GM19035 (cell line): ENCODE measurements around the gene C17orf100.

ENCODE experiments used
- ATAC-seq: cut with Tn5 transposase; IDR thresholded peaks from one replicate; pipeline ENCODE4 v1.9.1; 2021; ENCODE audit not compliant: unreplicated experiment

The C17orf100 gene

DNA sequence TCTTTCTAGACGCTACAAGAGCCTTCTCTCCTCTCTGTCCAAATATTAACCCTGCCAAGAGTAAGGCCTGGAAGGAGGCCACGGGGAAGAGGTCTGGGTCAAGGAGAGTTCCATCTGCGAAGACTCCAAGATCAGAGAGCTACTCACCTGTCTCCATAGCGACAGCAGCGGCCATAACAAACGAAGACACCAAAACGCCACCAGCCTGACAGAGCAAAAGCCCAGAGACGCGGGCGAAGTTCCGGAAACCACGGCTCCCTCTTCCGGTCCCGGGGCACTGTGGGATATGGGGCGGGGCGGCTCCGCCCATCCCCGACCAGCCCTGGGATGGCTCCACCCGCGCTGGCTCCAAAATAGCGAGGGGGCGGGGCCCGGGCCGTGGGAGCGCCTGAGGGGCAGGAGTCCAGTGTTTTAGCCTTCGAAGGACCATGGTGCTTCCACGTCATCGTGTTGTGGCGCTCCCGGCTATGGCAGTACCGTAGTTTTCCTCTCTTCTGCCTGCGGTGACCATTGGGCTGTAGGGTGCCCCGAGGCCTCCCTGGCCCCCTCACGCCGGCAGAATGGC lies at the start of gene C17orf100, which contains the start of gene MED31:
C17orf100 (plus strand) TSS at position 409 of the 565 bp plus-strand sequence; CDS start at position 561, 152 bp downstream.
MED31 (minus strand) TSS at position 252 of the 565 bp plus-strand sequence; CDS start at position 175, 77 bp downstream.
- ATAC-seq, result peak; percentile 91

DNA sequence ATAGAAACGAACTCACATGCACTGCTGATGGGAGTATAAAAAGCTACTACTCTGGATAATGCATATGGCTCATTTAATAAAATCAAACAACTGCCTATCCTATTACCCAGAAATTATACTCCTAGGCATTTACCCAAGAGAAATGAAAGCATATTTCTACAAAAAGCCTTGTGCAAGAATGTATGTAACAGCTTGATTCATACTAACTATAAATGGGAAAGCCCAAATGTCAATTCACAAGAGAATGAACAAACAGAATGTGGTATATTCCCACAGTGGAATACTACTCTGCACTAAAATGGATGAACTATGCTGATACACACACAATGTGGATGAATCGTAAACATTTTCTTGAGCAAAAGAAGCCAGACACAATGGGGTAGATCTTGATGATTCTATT lies 49.4 kb upstream of the C17orf100 start:
- no peak for ATAC-seq

DNA sequence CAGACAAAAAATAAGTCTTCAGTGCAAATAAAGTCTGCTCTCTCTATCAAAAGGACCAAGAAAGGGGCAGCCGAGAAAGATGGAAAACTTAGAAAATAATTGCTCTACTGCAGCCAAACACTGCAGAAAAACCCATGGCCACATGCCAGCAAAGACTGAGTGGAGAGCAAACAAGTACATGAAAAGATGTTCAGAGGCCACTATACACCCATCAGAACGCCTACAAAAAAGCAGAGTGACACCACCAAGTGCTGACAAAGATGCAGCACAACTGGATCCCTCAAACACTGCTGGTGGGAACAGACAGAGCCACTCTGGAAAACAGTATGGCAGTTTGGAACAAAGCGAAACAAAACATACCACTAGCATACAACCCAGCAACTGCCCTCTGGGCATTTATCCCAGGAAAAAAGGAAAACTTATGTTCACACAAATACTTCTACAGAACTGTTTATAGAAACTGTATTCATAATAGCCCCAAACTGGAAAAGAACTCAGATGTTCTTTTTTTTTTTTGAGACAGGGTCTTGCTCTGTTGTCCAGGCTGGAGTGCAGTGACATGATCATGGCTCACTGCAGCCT lies 47.7 kb upstream of the C17orf100 start:
- no peak for ATAC-seq

DNA sequence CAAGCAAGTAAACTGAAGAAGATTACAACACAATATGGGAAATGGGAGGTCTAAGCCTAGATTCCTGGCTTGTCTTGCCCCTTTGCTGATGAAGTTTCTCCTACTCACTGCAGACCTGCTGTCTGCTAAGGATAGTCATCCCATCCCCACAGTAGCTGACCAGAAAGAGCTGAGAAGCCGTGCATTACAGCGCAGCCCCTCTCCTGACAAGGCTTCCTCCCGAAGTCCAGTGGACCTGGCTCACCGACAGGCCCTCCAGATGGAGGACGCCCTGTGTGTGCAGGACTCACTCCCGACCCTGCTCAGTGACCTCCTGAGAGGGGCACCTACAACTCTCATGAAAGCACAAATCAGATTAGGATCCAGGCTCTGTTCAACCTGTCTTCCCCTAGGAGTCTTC lies 46.4 kb upstream of the C17orf100 start:
- ATAC-seq, result no peak

DNA sequence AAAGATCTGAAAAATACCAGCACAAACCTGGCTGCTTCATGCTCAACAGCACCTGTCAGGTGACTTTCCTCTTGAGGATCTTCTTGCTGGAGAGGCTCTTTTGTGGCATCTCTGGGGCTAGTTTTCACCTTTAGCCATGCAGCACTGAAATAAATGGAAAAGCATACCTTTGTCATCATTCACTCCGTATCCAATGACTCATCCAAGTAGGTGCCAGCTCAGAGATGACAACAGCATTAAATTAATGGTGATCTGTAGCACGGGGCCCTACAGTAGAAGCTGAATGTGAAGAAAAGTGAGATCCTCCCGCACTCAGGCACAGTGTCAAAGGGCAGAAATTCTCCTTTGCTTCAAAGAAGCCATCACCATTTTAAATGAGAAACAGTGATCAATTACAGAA lies 43.2 kb upstream of the C17orf100 start:
- ATAC-seq, result no peak

DNA sequence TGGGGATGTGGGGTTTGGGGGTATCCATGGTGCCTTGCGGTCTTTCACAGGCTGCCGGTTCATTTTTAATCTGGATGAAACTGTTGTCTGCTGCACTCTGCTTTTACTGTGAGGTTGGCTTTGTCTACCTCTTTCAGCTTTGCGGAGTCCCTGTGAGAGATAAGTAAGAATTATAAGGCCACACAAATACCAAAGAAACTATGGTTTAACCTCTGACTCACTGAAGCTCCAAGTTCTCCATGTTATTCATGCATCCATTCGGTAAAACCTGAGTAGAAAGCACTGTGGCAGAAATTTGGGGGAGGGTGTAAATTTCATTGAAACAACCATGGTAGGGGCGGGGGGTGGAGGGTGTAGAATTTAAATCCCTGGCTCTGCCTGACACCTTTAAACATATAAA lies 41.6 kb upstream of the C17orf100 start:
- ATAC-seq, result no peak

DNA sequence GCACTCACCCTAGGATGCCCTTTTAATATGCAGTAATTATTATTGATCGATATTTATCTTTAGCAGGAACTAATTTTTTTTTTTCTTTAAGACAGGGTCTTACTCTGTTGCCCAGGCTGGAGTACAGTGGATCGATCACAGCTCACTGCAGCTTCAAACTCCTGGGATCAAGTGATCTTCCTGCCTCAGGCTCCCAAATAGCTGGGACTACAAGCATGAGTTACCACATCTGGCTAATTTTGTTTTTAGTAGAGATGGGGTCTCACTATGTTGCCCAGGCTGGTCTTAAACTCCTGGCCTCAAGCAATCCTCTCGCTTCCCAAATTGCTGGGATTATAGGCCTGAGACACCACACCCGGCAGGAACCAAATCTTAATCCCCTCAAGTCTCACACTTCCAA lies 40.3 kb upstream of the C17orf100 start:
- ATAC-seq, result no peak

DNA sequence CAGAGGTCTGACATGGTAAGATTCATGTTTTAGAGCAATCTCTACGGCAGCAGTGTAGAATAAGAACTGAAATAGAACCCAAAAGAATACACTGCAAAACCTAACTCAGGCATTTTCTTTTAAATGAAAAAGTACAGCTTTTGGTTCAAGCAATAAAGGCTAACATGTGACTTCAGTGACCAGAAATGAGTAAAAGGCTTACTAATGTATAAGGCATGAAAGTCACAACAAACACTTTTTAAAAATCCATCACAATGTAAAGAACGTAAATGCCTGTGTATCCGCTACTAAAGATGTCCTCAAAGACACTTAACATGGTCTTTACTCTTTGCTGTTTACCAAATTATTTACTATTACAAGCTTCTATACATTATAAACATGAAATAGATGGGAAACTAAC lies 27.6 kb upstream of the C17orf100 start:
- ATAC-seq, result no peak

DNA sequence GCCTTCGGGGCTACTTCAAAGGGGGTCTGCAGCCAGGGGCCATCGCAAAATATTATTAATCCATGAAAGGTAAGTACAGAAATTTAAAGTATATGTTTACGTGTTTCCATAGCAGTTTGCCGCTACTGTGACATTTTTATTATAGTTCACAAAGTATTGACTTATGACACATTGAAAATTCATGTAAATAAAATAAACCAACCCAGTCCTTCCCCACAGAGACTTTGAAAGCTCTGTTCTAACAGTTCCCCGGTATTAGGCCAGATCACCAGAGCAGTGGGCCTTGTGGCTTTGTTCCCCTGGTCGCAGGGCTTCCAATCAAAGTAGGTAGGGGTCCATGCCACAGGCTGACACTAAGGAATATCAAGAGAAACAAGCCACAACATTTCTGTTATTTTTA lies 24.9 kb upstream of the C17orf100 start:
- ATAC-seq, result no peak

DNA sequence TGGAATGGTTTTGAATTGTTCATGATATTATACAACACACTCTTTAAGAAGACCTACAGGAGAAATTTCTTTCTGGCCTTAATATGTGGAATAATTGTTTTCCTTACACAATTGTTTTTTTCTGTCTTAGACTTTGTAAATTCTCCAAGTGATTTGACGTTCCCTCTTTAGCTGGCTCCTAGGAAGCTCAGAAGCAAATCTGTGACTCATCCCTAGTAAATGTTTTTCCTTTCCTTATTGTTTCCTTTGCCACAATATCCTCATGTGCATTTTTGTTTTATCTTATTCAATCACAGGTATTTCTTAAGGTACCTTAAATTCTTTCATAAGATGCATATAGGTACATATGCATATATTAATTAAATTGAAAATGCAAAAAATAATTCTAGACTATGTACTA lies 24.5 kb upstream of the C17orf100 start:
- no peak for ATAC-seq

DNA sequence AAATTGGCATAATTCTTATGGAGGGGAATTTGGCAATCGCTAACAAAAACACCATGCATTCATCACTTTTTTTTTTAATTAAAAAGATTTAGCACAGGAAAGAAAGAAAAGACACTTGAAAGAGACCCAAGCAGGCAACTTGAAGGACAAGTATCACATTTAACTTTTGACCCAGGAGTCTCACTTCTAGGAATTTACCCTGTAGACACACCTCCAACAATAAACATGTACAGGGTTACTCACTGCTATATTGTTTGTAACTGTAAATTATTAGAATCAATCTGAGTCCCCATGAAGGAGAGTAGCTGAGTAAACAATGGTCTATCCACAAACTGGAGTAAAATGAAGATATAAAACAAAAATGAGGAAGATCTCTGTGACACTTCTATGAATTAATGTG lies 21.2 kb upstream of the C17orf100 start:
- no peak for ATAC-seq

DNA sequence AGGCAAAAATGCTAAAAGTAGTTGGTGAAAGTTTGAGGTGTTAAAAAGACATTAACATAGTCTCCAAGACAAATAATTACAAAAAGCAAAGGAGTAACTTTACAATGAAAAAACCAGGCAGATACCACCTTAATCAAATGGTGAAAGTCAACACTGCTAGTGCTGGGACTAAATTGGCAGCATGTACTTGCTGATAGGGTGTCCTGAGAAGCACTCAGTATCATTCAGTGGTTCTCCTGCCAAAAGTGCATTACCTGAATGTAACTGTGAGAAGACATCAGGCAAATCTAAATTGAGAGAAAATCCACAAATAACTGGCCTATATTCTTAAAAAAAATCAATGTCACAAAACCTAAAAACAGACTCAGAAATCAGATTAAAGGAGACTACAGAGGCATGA lies 19.0 kb upstream of the C17orf100 start:
- no peak for ATAC-seq

DNA sequence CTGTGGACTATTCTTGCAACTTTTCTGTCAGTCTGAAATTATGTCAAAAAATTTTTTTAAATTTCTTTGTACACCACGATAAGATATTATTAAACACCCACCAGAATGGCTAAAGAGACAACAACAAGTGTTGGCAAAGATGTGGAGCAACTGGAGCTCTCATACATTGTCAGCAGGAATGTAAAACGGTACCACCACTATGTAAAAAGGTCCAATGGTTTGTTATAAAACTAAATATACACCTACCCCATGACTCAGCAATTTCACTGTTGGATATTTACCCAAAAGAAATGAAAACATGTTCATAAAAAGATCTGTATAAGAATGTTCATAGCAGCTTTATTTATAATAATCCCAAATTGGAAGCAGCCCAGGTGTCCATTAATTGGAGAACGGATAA lies 18.3 kb upstream of the C17orf100 start:
- no peak for ATAC-seq

DNA sequence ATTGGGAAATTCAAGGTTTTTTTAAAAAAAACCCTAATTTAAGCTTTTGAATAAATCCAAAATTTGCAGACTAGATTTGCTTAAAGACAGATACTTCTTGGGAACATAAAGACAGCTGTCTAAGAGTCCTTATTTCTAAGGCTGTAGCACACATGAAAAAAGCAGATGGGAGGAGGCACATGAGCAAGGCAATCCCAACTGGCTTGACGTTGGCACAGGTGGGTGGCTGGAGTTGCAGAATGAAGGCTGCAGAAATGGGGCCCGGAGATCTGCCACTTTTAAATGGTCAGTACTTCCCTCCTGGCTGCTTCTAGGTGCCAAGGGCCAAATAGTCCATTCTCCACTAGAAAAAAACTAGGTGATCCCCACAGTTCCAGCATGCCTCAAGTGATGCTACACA lies 15.5 kb upstream of the C17orf100 start:
- ATAC-seq, result no peak

DNA sequence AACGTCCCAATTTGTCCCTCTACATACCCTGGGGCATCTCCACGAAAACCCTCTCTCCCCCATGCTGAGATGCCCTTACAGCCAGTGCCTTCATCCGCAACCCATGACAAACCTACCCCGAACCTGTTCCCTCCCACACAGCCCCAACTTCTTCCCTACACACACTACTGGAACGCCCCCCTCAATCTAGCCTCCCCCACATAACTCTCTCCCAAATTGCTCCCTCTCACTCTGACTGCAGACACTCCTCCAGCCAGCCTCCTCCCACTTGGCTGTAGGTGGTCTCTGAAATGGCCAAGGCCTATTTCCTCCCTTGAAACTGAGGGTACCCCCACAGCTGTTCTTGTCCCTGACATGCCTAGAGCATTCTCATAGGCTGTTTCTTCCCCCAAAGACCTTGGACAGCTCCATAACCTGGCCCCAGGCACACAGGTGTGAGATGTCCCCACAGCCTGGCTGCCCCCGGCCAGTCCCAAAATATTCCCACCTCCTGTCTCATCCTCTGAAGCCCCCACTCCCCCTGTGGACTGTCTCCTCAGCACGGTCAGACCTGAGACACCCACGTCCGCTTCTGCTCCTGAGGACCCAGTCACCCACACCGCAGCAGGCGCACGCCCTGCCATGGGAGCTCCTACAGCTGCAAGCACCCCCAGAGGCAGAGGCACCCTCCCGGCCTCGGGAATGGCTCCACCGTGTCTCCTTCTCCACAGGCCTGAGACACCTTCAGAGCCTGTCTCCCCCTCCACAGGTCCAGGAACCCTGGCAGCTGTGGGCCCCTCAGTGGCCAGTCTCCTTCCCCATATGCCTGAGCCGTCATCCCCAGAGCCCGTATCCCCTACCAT lies 14.7 kb upstream of the C17orf100 start:
- no peak for ATAC-seq

DNA sequence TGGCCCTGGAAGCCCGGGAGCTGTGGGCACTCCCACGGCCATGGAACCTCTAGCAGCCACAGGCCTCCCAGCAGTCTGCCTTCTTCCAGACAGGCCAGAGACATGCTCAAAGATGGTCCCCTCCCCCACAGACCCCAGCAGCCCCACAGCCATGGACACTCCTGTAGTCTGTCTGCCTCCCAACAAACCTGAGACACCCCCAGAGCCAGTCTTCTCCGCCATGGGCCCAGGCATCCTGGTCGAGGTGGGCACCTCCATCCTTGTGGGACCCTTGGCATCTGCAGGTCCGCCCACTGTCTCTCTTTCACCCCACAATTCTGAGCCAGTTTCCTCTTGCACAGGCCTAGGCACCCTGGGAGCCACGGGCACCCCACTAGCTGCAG lies 14.1 kb upstream of the C17orf100 start:
- ATAC-seq, result no peak

DNA sequence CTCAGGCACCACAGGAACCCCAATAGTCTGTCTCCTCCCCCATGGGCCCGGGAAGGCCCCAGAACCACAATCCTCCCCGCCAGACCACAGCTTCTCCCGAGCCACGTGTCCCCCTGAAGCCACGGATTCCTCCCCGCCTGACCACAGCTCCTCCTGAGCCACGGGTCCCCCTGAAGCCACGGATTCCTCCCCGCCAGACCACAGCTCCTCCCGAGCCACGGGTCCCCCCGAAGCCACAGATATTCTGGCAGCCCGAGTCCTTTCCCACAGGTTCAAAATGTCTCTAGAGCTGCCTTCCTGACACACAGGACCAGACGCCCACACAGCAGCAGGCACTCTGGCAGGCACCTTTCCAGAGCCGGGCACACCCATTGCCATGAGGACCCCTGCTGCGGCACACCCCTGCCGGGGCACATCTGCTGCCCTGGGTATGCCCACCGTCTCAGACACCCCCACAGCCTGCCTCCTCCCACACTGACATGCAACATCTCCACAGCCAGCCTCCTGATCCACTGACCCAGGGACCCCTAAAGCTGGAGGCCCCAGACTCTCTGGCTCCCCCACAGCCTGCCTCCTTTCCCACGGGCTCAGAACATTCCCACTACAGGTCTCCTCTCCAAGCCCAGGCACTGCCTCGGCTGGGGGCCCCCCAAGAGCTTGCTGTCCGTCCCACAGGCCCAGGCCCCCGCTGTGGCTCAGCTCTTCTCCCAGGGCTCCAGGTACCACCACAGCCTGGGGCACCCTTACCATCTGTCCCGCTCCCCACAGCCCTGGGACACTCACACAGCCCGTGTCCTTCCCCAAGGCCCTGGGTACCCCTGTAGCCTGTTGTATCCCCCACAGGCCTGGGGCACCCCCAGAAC lies 13.3 kb upstream of the C17orf100 start:
- ATAC-seq, result no peak

DNA sequence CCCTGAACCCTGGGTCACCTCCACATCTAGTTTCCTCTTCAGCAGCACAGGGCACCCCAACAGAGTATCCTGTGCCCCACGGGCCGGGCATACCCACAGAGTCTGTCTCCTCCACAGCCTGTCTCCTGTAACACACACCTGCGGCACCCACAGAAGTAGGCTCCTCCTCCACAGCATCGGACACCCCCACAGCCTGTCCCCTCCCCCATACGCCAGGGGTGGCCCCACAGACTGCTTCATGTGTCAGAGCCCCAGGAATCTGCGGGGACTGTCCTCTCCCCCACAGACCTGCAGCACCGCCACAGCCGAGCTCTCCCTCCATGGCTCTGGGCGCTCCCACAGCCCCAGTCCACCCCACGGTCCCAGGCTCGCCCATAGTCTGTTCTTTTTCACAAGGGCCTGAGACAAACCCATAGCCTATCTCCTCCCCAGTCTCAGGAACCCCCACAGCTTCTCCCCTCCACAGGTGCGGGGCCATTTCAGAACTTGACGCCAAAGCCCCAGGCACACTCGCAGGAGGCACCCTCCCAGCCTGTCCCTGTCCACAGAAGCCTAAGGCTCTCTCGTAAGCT lies 12.5 kb upstream of the C17orf100 start:
- no peak for ATAC-seq

DNA sequence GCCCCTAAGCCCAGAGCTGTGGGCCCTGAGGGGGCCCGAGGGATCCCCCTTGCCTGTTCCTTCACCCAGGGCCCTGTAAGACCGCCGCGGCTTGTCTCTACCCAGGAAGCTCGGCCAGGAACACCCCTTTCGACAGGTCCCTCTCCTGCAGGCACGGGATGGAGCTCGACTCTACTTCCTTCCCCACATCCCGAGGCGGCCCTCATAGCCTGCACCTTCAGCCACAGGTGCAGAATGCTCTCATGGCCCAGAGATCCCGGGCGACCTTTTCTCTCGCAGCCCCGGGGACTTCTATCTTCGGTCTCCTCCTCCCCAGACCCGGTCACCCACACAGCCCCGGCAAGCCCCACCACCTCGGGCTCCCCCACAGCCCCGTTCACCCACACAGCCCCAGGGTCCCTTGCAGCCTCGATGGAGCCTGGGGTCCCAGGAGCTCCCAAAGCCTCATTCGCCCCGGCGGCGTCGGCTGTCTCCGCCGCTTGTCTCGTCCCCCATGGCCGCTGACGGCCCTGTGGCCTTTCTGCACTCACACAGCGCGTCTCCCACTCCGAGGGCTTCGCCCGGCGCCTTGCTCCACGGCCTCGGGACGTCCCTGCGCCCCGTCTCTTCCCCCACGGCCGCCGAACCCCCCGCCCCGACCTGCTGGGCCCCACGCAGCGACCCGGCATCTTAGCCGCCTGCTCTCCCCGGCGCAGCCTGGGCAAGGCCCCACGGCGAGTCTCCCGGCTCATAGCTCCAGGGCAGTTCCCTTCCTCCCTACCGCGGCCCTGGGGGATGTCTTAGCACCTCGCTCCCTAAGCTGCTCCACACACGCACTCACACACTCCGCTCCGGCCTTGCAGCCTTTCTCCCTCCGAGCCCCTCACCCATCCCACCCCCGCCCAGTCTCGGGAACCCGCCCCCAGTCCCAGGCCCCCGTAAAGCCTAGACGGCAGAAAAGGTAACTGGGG lies 11.7 kb upstream of the C17orf100 start:
- peak; percentile 15 for ATAC-seq
